Raji (cell line): ENCODE data around the gene ANTXR1.

Experiments
- POLR2A ChIP-seq: IDR thresholded peaks from 2 replicates; pipeline ENCODE4 v1.6.1; 2011; ENCODE audit warnings: low read depth, low read length, control low read depth; ENCODE audit not compliant: insufficient read depth

The ANTXR1 gene

GRCh38 chr2:69164061-69164778 lies 151.2 kb downstream of the ANTXR1 start:
- TF ChIP-seq POLR2A, result no peak

GRCh38 chr2:69165091-69165880 lies 152.3 kb downstream of the ANTXR1 start:
- TF ChIP-seq POLR2A, result no peak

DNA sequence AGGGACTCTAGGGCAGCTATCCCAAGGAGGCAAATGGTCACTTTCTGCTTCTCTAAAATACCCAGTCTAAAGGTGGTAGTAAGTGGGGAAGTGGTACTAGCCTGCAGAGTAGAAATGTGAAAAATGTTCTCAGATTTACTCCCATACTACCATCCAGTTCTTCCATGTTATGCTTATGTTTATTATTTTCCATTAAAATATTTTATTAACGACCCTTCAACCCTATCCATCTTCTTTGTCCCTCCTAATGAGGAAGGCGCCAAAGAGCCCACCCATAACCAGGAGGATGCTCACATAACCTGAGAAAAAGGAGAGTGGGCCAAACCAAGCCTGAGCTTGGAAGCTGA lies 153.5 kb downstream of the ANTXR1 start:
- TF ChIP-seq POLR2A, result no peak

GRCh38 chr2:69166812-69167468 lies 154.0 kb downstream of the ANTXR1 start:
- no peak for TF ChIP-seq POLR2A

GRCh38 chr2:69167469-69167822 lies 154.5 kb downstream of the ANTXR1 start:
- no peak for TF ChIP-seq POLR2A

DNA sequence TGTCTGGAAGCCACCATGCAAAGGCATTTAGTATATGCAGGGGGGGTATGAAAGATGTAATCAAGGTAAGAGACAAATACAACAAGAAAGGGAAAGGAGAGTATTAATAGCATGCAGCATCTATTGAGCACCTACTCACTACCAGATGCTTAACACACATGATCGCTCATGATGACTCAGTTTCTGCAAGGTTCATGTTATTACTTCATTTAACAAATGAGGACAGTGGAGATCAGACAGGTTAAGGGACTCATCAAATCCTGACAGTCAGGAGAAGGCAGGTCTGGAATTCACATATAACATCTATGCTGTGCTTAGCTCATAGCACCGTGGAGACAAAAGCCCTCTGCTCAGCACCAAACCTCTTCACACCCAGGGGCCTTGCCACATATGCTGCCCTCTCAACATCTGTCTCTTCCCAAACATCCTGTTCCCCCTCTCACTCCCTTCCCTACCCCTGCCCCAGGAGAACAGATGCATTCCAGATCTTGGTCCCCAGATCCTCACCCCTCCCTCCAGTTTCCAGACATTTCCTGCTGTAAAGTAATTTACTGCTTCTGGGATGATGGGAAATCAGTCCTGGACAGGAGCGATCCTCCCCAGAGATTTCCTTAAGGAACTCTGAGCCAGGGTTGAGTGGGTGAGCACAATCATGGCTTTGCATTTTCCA lies 155.3 kb downstream of the ANTXR1 start:
- TF ChIP-seq POLR2A, result no peak

GRCh38 chr2:69168950-69169654 lies 156.1 kb downstream of the ANTXR1 start:
- no peak for TF ChIP-seq POLR2A

DNA sequence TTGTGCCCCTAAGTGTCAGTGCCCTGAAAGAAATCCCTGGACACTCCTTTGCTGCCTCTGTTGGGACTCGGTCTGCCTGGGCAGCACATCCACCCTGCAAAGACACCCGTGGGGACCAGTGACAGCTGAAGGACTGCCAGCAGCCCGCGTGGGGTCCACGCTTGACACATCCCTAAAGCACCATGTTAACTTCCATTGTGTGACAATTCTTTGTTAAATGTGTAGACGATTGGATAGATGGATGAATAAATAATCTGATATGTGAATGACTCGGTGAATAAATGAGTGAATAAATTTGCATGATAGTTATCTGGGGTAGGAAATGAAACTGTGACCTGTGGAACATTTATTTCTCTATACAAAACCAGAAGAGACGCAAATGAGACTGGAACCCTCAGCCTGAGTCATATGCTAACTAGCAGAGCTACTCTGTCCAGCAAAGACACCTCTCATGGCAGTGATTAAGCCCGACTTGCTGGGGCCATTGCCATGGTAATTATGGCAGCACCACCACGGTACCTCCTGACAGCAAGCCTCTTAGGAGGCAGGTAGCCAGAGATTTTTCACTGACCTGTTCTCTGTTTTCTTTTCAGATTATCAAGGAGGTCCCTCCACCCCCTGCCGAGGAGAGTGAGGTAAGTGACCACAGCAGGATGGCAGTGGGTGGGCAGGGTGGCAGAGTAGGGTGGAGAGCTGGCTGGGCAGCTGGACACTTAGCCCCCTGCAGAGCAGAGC lies 156.8 kb downstream of the ANTXR1 start:
- no peak for TF ChIP-seq POLR2A

- no peak for TF ChIP-seq POLR2A
Observed at GRCh38 chr2:69170661-69171060, 157.7 kb downstream of the ANTXR1 start.

- no peak for TF ChIP-seq POLR2A
Observed at GRCh38 chr2:69171116-69171896, 158.3 kb downstream of the ANTXR1 start.

GRCh38 chr2:69171897-69172525 lies 159.0 kb downstream of the ANTXR1 start:
- TF ChIP-seq POLR2A, result no peak

GRCh38 chr2:69173706-69174105 lies 160.7 kb downstream of the ANTXR1 start:
- no peak for TF ChIP-seq POLR2A
